Motor neuron (in vitro differentiated cells): ENCODE results near the gene DLG3. TPM values are rescaled to one million over a fixed set of nuclear protein-coding genes. Genes with fewer than 3 reads are reported as not detected.

Experiments used
- ATAC-seq, 8 experiments: fragments of 200-7000 bp; cut with Tn5 transposase; replicated peaks in 6 of 8; 2 replicates each; pipeline ENCODE4 v1.8.0; 2021; ENCODE audit warnings: mild to moderate bottlenecking in 8 of 8, moderate library complexity in 8 of 8
- H3K27ac ChIP-seq, 2 donors: fragments of 250-450 bp; sonication (Bioruptor Pico); 2 replicates each; pipeline ENCODE4 v1.9.0; 2021; ENCODE audit warnings: antibody characterized with exemption in 2 of 2, mild to moderate bottlenecking in 2 of 2, moderate library complexity in 1 of 2
- H3K4me1 ChIP-seq, 2 donors: fragments of 250-450 bp; sonication (Bioruptor Pico); replicated peaks in 1 of 2; 2 replicates each; pipeline ENCODE4 v1.6.1; 2021; ENCODE audit warnings: antibody characterized with exemption in 2 of 2, mild to moderate bottlenecking in 2 of 2, moderate library complexity in 1 of 2
- H3K4me3 ChIP-seq, 5 donors: fragments of 250-450 bp; sonication (Bioruptor Pico); 2 replicates each; pipeline ENCODE4 v1.9.0; 2021; ENCODE audit warnings: antibody characterized with exemption in 5 of 5, mild to moderate bottlenecking in 5 of 5, moderate library complexity in 4 of 5
- WGBS, 10 experiments: fragments of 450-650 bp; shearing (Covaris generic); methylation state at CpG; one replicate each; pipeline ENCODE4 v1.0.0; 2022; 5-methylcytosine and 5-hydroxymethylcytosine counted together
- in situ Hi-C, 9 experiments: fragments of 400-800 bp; cut with MboI; loops; one replicate each; pipeline ENCODE4 v1.15.0; 2021; ENCODE audit warnings: low sequenced_read_pairs in 9 of 9, low pct_unique_long_range_greater_than_20kb in 2 of 9; ENCODE audit not compliant: unreplicated experiment in 9 of 9
- total RNA-seq, 8 experiments: library from RNA; unstranded; fragments of 300-600 nt; gene quantifications; 2 replicates each; pipeline versions ENCODE4 v1.2.3 to v1.2.4, GENCODE V29; 2022

DLG3 gene
- total RNA-seq, 8 experiments from 2014 or later = 0.61 to 28.7 (median 16.4) TPM

DNA sequence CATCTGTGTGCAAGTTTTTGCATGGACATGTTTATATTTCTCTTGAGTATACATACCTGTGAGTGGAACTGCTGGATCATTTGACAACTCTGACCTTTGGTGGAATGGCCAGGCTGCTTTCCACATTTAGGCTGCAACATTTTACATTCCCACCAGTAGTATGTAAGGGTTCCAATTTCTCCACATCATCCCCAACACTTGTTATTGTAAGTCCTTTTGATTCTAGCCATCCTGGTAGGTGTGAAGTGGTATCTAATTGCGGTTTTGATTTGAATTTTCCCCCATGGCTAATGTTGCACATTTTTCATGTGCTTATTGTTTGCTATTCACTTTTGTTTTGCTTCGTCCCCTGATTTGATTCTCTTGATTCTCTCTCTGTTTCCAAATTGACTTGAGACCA lies 16.4 kb downstream of the DLG3 start:
- 34 to 100% (median 90%) methylated on average over 1 to 2 of the region's 2 CpGs; no CpG with 5 or more reads in 5 of the 10 experiments for WGBS, 10 experiments
- in situ Hi-C loops = loop anchor here in 2 of 9 experiments (25.0 kb wide), 2 partner anchors 201 to 501 kb away; no protein-coding TSS in a partner anchor
- no peak for ATAC-seq
- Histone ChIP-seq H3K4me3 (no peak overlapping the region), H3K4me1 (peaks cover 2 to 8% of the 10 kb centered on the region in 2 donors), H3K27ac (no peak overlapping the region)

DNA sequence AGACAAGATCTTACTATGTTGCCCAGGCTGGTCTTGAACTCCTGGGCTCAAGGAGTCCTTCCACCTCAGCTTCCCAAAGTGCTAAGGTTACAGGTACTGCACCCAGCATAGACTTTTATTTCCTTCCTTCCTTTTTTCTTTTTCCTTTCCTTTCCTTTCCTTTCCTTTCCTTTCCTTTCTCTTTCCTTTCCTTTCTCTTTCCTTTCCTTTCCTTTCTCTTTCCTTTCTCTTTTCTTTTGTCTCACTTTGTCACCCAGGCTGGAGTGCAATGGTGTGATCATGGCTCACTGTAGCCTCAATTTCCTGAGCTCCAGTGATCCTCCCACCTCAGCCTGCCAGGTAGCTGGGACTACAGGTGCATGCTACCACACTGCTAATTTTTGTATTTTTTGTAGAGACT lies 19.4 kb downstream of the DLG3 start:
- no peak for ATAC-seq
- H3K4me3 ChIP-seq = no peak overlapping the region

DNA sequence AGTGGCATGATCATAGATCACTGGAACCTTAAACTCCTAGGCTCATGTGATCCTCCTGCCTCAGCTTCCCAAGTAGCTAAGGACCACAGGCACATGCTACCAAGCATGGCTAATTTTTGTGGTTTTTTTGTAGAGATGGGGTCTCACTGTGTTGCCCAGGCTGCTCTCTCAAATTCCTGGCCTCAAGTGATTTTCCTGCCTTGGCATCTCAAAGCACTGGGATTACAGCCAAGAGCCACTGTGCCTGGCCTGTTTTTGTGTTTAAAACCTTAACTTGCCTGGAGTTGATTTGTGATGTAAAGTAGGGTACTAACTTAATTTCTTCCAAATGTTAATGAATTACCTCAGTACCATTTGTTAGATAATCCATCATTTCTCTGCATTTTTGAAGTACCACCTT lies 22.3 kb downstream of the DLG3 start:
- Histone ChIP-seq H3K4me3 (no peak overlapping the region), H3K27ac (no peak overlapping the region), H3K4me1 (no peaks in the 10 kb centered on the region)
- in situ Hi-C loops = loop anchor here in 2 of 9 experiments (25.0 kb wide), 2 partner anchors 195 to 495 kb away; no protein-coding TSS in a partner anchor
- ATAC-seq = no peak

More for the DNA sequence above, 19.4 kb downstream of the DLG3 start:
- Histone ChIP-seq H3K4me1 (no peaks in the 10 kb centered on the region), H3K27ac (no peak overlapping the region)
- in situ Hi-C loops = loop anchor here in 2 of 9 experiments (25.0 kb wide), 2 partner anchors 198 to 498 kb away; no protein-coding TSS in a partner anchor

DNA sequence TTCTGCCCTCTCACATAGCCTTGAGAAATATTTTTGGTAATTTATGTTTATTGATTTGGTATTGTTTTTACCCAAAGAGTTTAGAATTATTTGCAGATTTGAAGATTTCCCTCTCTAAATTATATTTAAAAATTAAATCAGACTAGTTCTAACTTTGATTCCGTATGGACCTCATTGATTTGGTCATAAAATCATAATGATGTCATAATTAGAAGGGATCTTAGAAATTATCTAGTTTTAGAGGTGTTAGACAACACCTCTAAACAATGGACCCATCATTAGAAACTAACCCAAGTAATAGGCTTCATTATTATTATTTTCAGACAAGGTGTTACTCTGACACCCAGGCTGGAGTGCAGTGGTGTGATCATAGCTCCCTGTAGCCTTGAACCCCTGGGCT lies 24.1 kb downstream of the DLG3 start:
- no peak for ATAC-seq
- H3K27ac ChIP-seq = no peak overlapping the region
- 50 to 100% (median 67%) methylated on average over 1 of the region's 1 CpG; no CpG with 5 or more reads in 7 of the 10 experiments for WGBS, 10 experiments
- H3K4me1 ChIP-seq = no peaks in the 10 kb centered on the region
- H3K4me3 ChIP-seq = no peak overlapping the region
- in situ Hi-C loops = loop anchor here in 2 of 9 experiments (25.0 kb wide), 2 partner anchors 194 to 494 kb away; no protein-coding TSS in a partner anchor

DNA sequence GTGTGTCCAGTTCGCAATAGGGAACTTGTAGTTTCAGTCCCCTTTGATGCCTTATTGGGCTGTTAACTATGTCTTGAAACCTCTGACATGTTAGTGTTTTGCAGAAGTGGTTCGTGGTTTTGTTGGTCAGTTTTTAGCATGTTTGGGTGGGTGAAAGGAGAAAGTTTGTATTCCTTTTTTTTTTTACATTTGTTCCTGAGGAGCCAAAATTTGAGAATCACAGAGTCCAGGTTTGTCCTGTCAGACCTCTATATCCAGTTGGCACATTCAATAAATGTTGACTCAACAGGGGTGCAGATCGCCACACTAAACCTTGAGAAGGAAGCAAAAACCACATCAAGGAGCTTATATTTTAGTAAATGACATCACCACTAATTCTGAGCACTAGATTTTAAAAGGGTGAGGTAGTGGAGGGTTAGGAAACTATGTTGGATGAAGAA lies 26.2 kb downstream of the DLG3 start:
- in situ Hi-C loops = loop anchor here in 2 of 9 experiments (25.0 kb wide), 2 partner anchors 191 to 491 kb away; no protein-coding TSS in a partner anchor
- Histone ChIP-seq H3K4me3 (no peak overlapping the region), H3K4me1 (no peaks in the 10 kb centered on the region), H3K27ac (no peak overlapping the region)
- 38 to 100% (median 76%) methylated on average over 1 to 3 of the region's 3 CpGs; no CpG with 5 or more reads in 6 of the 10 experiments for WGBS, 10 experiments
- ATAC-seq = no peak

DNA sequence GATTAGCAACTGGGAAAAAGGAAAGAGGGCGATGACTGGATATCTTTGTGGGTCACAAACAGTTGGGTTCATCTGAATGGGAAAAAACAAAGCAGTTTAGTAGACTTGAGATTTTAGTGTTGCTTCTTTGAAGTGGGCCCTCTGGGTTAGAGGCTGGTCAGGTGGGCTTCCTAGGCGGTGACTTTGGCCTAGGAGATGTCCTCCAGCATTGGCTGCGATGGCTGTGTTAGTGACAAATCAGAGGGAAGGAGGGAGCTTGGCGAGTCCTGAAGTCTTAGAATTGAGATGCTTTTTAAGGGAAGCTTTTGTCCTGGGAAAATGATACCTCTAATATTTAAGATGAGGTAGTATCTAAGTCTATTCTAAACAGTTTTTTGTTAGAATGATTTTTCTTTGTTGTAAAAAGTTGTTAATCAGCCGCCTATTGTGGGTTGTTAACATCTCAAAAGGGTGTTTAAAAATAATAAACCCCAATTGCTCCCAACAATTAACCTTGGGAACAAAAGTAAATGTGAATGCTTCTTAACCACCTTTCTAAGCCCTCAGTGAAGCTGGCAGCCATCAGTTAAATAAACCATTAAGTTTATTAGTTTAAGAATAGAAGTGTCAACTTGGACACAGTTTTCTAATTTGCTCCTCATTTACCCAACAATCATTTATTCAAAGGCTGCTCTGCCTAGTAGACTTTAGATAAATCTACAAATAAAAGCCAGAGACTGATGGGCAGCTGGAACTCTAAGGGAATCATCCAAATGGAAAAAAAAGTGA lies 31.7 kb downstream of the DLG3 start:
- Histone ChIP-seq H3K4me3 (no peak overlapping the region), H3K4me1 (peaks cover 28 to 29% of the 10 kb centered on the region in 2 donors), H3K27ac (no peak overlapping the region)
- in situ Hi-C loops = no loop called here
- WGBS, 10 experiments = 33 to 100% (median 56%) methylated on average over 1 to 3 of the region's 5 CpGs; no CpG with 5 or more reads in 4 of the 10 experiments
- ATAC-seq = no peak

DNA sequence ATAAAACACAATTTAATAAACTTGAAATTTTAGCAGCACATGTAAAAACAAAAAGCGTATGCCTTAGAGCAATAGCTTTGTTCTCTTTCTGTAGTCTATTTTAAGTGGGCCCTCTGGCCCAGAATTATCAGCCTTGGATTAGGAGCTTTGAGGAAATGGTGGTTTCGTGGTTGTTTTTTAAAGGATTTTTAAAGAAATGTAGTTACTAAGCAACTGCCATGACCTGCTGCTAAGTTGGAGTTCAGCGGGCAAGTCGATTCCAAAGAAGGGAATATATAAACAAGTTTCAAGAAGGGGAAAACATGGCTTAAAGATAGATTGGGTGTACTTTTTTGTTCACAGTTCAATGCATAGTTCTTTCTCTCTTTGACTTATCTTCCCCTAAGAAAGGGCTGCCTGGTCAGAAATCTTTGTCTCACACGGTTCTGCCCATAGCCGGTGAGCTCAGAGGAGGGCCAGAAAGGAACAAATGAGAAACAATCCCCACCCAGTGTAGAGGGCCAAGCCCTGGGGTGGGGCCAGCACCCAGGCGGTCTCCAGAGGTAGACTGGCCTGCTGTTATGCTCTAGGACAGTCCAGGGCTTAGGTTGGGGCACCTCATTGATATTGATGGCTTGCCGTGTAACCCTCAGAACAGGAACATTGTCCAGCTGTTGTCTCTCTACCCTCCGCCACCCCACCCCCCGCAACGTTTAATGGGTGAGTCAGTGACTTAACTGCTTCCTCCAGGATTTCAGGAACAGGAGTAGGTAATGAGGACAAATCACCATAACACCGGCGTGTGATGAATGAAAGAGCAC lies 32.5 kb downstream of the DLG3 start:
- in situ Hi-C loops = no loop called here
- ATAC-seq = peak; percentile 39 to 90 (median 80)
- no peak overlapping the region for H3K4me3 ChIP-seq
- H3K27ac ChIP-seq = no peak overlapping the region
- peaks cover 28 to 29% of the 10 kb centered on the region in 2 donors for H3K4me1 ChIP-seq
- WGBS, 10 experiments = 14 to 100% (median 37%) methylated on average over 1 to 6 of the region's 13 CpGs; no CpG with 5 or more reads in 4 of the 10 experiments

DNA sequence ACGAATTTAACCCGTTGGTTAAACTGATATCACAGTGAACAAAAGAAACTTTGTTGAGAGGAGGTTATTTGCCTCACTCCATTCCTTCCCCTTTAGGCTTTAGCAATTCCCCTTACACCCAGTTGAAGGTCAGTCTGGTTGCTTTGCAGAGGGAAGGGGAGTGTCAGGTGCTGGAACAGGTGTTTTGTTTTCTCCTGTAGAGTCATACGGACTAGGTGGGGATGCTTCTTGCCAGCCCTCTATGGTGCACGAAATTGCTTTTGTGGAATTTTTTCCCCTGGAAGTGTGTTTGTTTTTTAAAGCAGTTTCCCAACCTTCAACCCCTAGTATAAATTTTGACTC lies 33.1 kb downstream of the DLG3 start:
- Histone ChIP-seq H3K4me1 (peaks cover 28 to 29% of the 10 kb centered on the region in 2 donors), H3K27ac (no peak overlapping the region), H3K4me3 (no peak overlapping the region)
- in situ Hi-C loops = no loop called here
- 8 to 25% (median 23%) methylated on average over 2 to 4 of the region's 4 CpGs; no CpG with 5 or more reads in 7 of the 10 experiments for WGBS, 10 experiments
- ATAC-seq = no peak

DNA sequence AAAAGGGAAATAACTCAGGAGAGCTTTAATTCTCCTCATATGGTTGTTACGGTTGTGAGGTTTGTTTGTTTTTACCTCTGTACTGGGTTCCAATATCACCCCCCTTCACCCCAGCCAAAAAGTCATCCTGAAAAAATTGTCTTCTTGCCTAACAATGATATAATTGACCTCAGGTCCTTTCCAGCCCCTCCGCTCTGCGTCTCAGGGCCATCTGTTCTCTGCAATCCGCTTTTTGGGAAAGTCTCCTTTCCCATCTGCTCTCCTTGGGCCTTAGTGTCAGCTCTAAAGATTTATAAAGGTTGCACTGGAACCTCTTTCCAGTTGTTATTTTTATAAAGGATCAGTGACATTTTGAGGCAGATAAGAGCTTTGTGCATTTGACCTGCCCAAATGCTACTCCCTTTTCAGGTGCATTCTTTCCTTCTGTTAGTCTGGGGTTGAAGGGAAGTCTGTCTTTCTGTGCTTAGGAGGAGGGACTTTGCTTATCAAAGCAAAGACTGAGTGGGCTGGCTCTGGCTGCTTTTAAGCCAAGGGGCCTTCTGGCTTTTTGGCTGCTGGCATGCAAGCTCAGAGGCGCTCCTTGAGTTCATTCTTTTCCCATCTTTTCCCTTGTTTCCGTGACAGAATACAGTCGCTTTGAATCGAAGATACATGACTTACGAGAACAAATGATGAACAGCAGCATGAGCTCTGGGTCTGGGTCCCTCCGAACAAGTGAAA lies 34.1 kb downstream of the DLG3 start:
- H3K4me3 ChIP-seq = no peak overlapping the region
- in situ Hi-C loops = no loop called here

DNA sequence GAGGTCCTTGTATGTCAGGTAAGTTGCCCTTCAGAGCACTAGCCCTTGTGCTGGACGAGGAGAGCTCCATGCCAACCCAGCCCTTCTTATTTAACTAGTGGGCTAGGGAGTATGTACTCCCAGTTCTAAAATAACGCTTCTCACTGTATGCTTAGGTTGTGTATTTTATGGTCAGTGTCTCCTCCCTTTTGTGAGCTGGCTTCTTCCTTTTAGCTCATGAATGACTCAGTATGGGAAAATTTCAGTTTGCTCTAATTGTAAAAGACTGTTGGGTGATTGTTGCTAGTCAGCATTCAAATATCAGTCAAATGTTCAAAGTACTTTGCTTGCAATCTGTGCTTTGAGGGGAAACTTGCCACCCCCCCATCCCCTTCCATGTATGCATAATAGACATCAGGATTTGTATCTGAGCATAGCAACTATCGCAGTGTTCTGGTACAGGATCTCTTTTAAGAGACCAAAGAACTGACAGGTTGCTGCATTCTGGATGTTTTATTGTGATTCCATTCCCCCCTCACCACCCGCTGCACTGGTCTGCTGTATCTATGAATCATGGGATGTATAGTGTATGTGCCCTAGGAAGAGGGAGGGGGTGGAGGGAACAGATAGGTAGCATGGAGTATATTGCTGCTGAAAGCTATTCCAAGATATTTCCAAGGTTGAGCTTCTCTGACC lies 34.7 kb downstream of the DLG3 start:
- Histone ChIP-seq H3K4me3 (no peak overlapping the region), H3K27ac (no peak overlapping the region), H3K4me1 (peaks cover 28 to 29% of the 10 kb centered on the region in 2 donors)
- peak; percentile 33 to 86 (median 62) for ATAC-seq
- in situ Hi-C loops = no loop called here
- WGBS, 10 experiments = 0 to 46% (median 42%) methylated on average over 2 to 3 of the region's 4 CpGs; no CpG with 5 or more reads in 7 of the 10 experiments

More for the DNA sequence above, 34.1 kb downstream of the DLG3 start:
- 21 to 100% (median 35%) methylated on average over 1 to 9 of the region's 10 CpGs; no CpG with 5 or more reads in 6 of the 10 experiments for WGBS, 10 experiments
- ATAC-seq = no peak
- Histone ChIP-seq H3K27ac (no peak overlapping the region), H3K4me1 (peaks cover 28 to 29% of the 10 kb centered on the region in 2 donors)

DNA sequence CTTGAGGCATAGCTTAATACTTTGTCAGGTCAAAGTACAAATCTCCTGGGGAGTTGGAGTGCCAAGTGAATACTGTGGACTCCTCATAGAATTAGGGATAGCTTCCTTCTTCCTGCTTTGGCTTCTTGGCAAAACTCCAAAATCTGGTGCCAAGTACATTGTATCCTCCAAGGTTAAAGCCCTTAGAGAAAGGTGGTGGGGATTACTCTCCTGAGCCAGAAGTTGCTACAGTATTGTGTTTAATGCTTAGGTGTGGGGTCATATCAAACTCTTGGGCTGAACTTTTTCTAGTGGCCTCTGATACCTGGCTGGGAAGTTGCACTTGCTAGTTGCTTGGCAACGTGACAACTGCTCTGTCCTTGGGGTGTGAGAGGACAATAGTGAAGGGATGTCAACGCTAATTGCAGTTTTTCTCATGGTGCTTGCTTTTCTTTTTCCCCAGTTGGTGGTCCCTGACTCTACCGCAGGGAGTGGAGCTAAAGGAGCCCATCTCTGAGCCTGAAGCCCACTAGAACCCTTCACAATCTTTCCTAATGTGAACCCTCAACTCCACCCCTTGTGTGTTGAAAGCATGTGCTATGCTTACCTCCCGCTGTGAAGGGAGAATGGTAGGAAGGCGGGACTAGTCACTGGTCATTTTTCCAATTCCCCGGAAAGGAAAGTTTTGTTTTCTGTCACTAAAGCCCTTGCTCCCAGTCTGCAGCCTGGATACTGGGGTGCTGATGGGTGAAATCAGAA lies 35.5 kb downstream of the DLG3 start:
- ATAC-seq = no peak
- in situ Hi-C loops = no loop called here
- peaks cover 28 to 29% of the 10 kb centered on the region in 2 donors for H3K4me1 ChIP-seq

DNA sequence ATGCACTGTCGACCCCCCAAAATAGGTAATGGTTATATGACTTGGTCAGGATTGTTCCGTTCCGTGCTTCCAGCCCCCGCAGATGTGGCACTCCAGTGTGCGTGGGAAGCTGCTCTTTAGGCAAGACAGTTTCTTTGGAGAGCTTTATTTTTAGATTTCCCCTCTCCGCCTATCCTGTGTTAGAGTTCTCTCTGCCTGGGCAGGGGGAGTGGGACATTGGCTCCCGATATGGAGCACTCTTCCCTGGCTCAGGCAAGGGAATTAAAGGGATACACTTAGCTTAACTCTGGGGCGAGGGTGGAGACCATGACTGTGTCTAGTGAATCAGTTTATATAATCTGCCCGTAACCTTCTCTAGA lies 36.0 kb downstream of the DLG3 start:
- Histone ChIP-seq H3K4me1 (peaks cover 28 to 29% of the 10 kb centered on the region in 2 donors), H3K27ac (no peak overlapping the region), H3K4me3 (no peak overlapping the region)
- in situ Hi-C loops = no loop called here
- no peak for ATAC-seq
- WGBS, 10 experiments = 17 to 93% (median 58%) methylated on average over 1 to 9 of the region's 9 CpGs; no CpG with 5 or more reads in 6 of the 10 experiments

More for the DNA sequence above, 35.5 kb downstream of the DLG3 start:
- no peak overlapping the region for H3K27ac ChIP-seq
- H3K4me3 ChIP-seq = no peak overlapping the region
- WGBS, 10 experiments = 38 to 100% methylated on average over 1 to 5 of the region's 6 CpGs; no CpG with 5 or more reads in 8 of the 10 experiments
